ACC112 (cell line): ENCODE data around the gene GRIP1.
"Not testable (repeated sequence)": the region's sequence is repeated elsewhere in the genome, so short reads cannot be mapped to it uniquely, and the experiment has no call there.

ENCODE experiments used
- H2AFZ ChIP-seq: fragments of 200-600 bp; sonication (generic); one replicate; pipeline ENCODE4 v1.6.0; 2017; ENCODE audit warnings: antibody characterized with exemption, low read length; ENCODE audit not compliant: unreplicated experiment
- H3K27ac ChIP-seq: fragments of 200-600 bp; sonication (generic); 2 replicates; pipeline ENCODE4 v1.5.1; 2014; ENCODE audit warnings: low read depth, mild to moderate bottlenecking, antibody characterized with exemption, low read length, moderate library complexity
- H3K27me3 ChIP-seq: fragments of 200-600 bp; sonication (generic); 2 replicates; pipeline ENCODE4 v1.6.1; 2014; ENCODE audit warnings: mild to moderate bottlenecking, antibody characterized with exemption, low read length, moderate library complexity, mixed read lengths; ENCODE audit not compliant: insufficient read depth
- H3K36me3 ChIP-seq: fragments of 200-600 bp; sonication (generic); 2 replicates; pipeline ENCODE4 v1.6.1; 2016; ENCODE audit warnings: mild to moderate bottlenecking, antibody characterized with exemption, low read length, moderate library complexity, mixed read lengths; ENCODE audit not compliant: insufficient read depth
- H3K4me1 ChIP-seq: fragments of 200-600 bp; sonication (generic); one replicate; pipeline ENCODE4 v1.6.1; 2016; ENCODE audit warnings: low read length, mixed read lengths; ENCODE audit not compliant: insufficient read depth, unreplicated experiment, control insufficient read depth
- H3K4me3 ChIP-seq: fragments of 200-600 bp; sonication (generic); 2 replicates; pipeline ENCODE4 v1.5.1; 2014; ENCODE audit warnings: mild to moderate bottlenecking, low read depth, low read length
- H3K79me2 ChIP-seq: fragments of 200-600 bp; sonication (generic); one replicate; pipeline ENCODE4 v1.6.0; 2016; ENCODE audit warnings: low read length; ENCODE audit not compliant: control insufficient read depth, unreplicated experiment, insufficient read depth

The GRIP1 gene

GRCh38 chr12:66498059-66498458, 180.8 kb downstream of the GRIP1 start:
- H2AFZ ChIP-seq, H3K27ac ChIP-seq, H3K79me2 ChIP-seq, H3K4me3 ChIP-seq, H3K36me3 ChIP-seq, H3K4me1 ChIP-seq: not testable (repeated sequence)
- peaks cover 35% of the 10 kb centered on the region for H3K27me3 ChIP-seq

DNA sequence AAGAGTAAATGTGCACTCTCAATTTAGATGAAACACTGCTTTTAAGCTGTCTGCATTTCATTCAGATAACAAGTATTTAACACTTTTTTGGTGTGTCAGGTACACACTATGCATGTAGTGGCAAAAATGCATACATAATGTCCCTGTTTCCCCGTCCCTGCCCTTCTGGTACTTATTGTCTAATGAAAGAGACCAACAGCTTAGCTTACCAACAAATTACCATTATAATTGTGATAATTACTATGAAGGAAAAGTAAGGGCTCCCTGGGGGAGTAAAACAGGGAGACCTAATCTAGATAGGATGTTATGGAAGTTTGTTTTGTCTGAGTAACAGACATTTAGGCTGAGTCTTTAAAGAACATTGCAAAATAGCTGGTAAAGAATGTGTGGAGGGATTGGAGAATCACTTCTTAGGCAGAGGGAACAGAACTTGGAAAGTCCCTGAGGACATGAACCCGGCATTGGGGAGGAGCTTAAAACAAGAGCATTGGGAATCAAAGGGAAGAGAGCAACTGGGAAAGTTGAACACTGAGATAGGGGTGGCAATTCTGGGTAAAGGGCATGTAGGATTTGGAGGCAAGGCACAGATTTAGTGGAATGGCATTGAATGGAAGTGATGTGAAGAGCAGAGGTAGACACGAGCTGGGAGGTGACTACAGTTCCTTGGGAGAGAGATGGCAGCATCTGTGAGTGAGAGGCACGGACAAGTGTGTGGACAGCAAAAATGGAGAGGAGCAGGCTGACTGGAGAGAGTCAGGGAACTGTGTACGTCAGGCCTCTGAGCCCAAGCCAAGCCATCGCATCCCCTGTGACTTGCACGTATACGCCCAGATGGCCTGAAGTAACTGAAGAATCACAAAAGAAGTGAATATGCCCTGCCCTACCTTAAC, 181.6 kb downstream of the GRIP1 start:
- Histone ChIP-seq H3K27ac (no peak overlapping the region), H3K27me3 (peaks cover 37% of the 10 kb centered on the region), H3K4me3 (no peak overlapping the region), H3K36me3 (no peaks in the 10 kb centered on the region), H3K79me2 (no peaks in the 10 kb centered on the region), H2AFZ (no peak overlapping the region), H3K4me1 (no peaks in the 10 kb centered on the region)

DNA sequence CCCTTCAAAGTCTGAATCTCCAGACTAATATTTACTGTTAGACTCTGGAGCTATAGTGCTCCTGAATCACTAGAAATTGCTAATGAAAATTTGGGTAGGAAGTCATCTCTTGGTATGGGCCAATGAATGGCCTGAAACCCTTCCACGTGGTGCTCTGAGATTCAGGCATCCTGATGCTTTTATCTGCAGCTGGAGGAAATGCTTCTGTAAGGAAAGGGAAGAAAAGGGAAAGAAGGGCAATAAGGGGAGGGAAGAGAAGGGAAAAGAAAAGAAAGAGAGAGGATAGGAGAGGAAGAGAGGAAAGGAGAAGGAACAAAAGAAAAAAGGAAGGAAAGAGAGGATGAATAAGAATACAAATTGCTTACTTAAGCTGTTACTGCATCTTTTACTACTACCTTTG, 182.3 kb downstream of the GRIP1 start:
- no peak overlapping the region for H3K4me3 ChIP-seq
- H3K79me2 ChIP-seq = no peaks in the 10 kb centered on the region
- no peaks in the 10 kb centered on the region for H3K36me3 ChIP-seq
- H3K27ac ChIP-seq = no peak overlapping the region
- no peak overlapping the region for H2AFZ ChIP-seq
- H3K4me1 ChIP-seq = no peaks in the 10 kb centered on the region
- peaks cover 44% of the 10 kb centered on the region for H3K27me3 ChIP-seq

GRCh38 chr12:66495709-66496108, 183.2 kb downstream of the GRIP1 start:
- Histone ChIP-seq H3K79me2 (no peaks in the 10 kb centered on the region), H3K4me3 (no peak overlapping the region), H3K27me3 (peaks cover 47% of the 10 kb centered on the region), H3K27ac (no peak overlapping the region), H3K36me3 (no peaks in the 10 kb centered on the region), H2AFZ (no peak overlapping the region), H3K4me1 (no peaks in the 10 kb centered on the region)

GRCh38 chr12:66493819-66494218, 185.1 kb downstream of the GRIP1 start:
- no peaks in the 10 kb centered on the region for H3K79me2 ChIP-seq
- H3K4me3 ChIP-seq = no peak overlapping the region
- no peak overlapping the region for H3K27ac ChIP-seq
- H2AFZ ChIP-seq = no peak overlapping the region
- H3K27me3 ChIP-seq = peaks cover 51% of the 10 kb centered on the region
- H3K36me3 ChIP-seq = no peaks in the 10 kb centered on the region
- H3K4me1 ChIP-seq = no peaks in the 10 kb centered on the region

DNA sequence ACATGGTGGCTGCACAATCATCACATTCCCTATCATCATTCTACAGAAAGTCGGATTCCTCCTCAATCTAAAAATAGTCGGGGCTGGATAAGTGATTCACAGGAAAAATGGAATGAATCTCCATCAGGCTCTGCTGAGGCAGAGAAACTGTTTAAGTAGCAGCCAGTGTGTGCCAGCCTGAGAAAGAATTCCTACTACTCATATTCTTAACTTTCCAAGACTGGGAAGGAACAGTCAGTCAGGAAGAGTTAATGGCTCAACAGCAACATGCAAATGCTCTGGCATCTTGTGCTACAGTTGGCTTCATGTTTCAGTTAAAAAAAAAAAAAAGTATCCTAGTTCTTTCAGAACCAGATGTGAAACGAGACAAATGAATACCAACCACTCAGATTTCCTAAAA, 187.0 kb downstream of the GRIP1 start:
- Histone ChIP-seq H3K36me3 (no peaks in the 10 kb centered on the region), H3K79me2 (no peaks in the 10 kb centered on the region), H3K27ac (no peak overlapping the region), H2AFZ (no peak overlapping the region), H3K4me1 (no peaks in the 10 kb centered on the region), H3K4me3 (no peak overlapping the region), H3K27me3 (peaks cover 43% of the 10 kb centered on the region)

GRCh38 chr12:66482351-66483203, 196.3 kb downstream of the GRIP1 start:
- Histone ChIP-seq H3K36me3 (no peaks in the 10 kb centered on the region), H3K4me3 (no peak overlapping the region), H3K4me1 (no peaks in the 10 kb centered on the region), H2AFZ (no peak overlapping the region), H3K79me2 (no peaks in the 10 kb centered on the region), H3K27ac (no peak overlapping the region), H3K27me3 (no peaks in the 10 kb centered on the region)

DNA sequence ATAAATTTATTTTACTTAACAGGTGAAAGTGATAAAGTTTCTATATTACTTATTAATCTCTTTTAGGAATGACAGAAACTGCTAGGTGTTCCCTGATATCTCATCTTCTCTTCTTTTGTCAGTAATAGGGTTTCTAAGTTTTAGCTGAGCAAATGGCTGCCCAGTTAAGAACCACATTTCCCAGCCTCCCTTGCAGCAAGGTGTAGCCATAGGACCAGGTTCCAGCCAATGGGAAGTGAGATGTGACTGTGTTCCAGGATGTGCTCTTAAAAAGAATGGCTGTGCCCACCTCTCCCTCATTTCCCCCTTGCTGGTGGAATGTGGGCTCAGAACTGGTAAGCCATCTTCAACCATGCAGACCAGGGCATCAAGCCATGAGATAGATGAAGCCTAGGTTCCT, 210.9 kb downstream of the GRIP1 start:
- H3K4me1 ChIP-seq = no peaks in the 10 kb centered on the region
- H3K4me3 ChIP-seq = no peak overlapping the region
- no peaks in the 10 kb centered on the region for H3K79me2 ChIP-seq
- H3K27ac ChIP-seq = no peak overlapping the region
- no peak overlapping the region for H2AFZ ChIP-seq
- H3K36me3 ChIP-seq = no peaks in the 10 kb centered on the region
- H3K27me3 ChIP-seq = peaks cover 20% of the 10 kb centered on the region

- Histone ChIP-seq H3K4me1 (no peaks in the 10 kb centered on the region), H3K4me3 (no peak overlapping the region), H3K79me2 (no peaks in the 10 kb centered on the region), H3K27me3 (peaks cover 31% of the 10 kb centered on the region), H2AFZ (no peak overlapping the region), H3K27ac (no peak overlapping the region), H3K36me3 (no peaks in the 10 kb centered on the region)
Measured at GRCh38 chr12:66461331-66461730, 217.5 kb downstream of the GRIP1 start.

DNA sequence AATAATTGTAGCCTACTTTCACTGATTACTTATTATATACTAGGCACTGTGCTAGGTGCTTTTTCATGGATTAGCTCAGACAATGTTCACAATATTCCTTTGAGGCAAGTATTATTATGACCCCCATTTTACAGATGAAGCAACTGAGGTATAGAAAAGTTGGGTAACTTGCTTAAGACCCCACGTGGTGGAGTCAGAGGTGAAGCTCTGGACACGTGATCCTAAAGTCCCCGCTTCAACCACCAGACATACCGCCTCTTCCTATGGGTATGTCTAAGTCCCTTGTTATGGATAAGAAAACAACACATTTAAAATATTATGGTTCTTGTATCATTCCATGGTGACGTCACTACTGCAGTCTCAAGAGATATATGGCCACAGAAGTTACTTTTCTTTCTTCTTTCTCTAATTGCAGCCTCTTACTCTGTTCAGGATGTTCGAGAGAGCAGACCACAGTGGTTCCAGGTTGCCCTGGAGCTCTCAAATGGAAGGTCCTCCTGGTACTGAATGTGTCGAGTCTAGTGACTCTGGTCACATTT, 218.9 kb downstream of the GRIP1 start:
- Histone ChIP-seq H3K79me2 (no peaks in the 10 kb centered on the region), H2AFZ (no peak overlapping the region), H3K4me1 (no peaks in the 10 kb centered on the region), H3K27ac (no peak overlapping the region), H3K36me3 (no peaks in the 10 kb centered on the region), H3K27me3 (peaks cover 43% of the 10 kb centered on the region), H3K4me3 (no peak overlapping the region)
